GM12873 (cell line): ENCODE measurements around the gene FMO5.

Experiments
- CTCF ChIP-seq: IDR thresholded peaks from 2 replicates; pipeline ENCODE4 v1.5.1; 2012; ENCODE audit warnings: low read depth, mild to moderate bottlenecking, moderate library complexity, low read length, control low read depth; ENCODE audit not compliant: insufficient read depth; ENCODE audit errors: missing control alignments

The FMO5 gene

GRCh38 chr1:147260956-147261355 is 35.8 kb upstream of the FMO5 start:
- TF ChIP-seq CTCF: no peak

- TF ChIP-seq CTCF: no peak
Measured at GRCh38 chr1:147252540-147252939, 27.4 kb upstream of the FMO5 start.

GRCh38 chr1:147247656-147248238 is 22.6 kb upstream of the FMO5 start:
- TF ChIP-seq CTCF: no peak

DNA sequence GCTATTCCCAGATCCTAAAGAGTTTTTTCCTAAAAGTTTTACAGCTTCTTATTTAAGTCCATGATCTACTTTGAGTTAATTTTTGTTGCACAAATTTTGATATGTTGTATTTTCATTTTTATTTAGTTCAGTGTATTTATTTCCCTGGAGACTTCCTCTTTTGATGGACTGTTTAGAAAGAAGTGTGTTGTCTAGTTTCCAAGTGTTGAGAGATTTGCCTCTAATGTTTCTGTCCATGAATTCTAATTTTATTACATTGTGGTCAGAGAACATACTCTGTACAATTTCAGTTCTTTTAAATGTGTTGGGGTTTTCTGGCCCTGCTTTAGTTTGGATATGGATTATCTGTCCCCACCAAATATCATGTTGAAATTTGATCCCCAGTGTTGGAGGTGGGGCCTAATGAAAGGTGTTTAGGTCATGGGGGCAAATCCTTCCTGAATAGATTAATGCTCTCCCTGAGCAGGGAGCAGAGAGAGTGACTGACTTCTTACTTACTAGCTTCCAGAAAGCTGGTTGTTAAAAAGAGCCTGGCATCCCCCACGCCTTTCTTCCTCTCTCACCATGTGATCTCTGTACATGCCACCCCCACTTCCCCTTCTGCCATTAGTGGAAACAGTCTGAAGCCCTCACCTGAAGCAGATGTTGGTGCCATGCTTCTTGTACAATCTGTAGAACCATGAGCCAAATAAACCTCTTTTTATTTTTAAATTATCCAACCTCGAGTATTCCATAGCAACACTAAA is 21.9 kb upstream of the FMO5 start:
- TF ChIP-seq CTCF: no peak

DNA sequence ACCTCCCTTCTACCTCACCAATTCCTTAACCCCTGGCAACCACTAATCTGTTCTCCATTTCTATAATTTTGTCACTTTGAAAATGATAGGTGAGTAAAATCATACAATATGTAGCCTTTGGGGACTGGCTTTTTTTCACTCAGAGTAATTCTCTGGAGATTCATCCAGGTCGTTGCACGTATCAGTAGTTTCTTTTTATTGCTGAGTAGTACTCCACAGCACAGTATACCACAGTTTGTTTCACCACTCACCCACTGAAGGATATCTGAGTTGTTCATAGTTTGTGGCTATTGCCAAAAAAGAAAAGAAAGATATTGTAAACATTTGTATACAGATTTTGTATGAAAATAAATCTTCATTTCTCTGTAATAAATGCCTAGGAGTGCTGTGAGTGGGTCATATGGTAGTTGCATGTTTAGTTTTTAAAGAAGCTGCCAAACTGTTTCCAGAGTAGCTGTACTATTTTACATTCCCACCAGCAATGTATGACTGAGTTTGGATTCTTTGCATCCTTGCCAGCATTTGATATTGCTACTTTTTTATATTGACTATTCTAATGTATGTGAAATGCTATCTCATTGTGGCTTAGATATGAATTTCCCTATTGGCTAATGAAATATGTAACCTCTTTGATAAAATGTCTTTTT is 21.0 kb upstream of the FMO5 start:
- TF ChIP-seq CTCF: no peak

DNA sequence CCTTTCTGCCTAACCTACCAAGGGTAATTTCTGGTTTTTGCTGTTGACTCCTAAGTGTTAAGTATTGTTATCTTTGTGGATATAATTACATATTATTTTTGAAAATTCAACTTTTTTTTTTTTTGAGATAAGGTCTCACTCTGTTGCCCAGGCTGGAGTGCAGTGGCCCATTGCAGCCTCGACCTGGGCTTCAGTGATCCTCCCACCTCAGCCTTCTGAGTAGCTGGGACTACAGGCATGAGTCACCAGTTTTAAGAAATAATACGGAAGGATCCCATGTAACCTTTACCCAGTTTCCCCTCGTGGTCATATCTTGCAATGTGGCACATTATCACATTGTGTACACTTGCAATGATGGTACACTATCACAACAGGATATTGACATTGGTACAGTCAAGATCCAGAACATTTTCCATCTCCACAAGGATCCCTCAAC is 20.5 kb upstream of the FMO5 start:
- no peak for TF ChIP-seq CTCF

DNA sequence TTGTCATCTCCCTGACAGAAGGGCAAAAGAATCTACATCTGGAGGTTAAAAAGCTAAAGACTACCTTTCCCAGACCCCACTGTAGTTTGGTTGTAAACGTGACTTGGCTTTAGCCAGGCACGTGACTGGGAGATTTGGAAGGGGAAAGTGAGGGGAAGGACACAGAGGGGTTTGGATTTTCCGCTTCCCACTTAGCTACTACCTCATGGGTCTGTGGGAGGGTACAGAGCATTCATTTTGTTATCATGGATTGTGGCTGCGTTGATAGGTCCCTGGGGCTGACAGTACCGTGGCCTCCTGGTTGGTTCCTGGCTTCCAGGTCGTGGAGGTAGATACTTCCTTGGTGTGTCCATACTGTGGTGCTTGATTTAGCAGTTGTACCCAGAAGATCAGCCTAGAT is 20.0 kb upstream of the FMO5 start:
- no peak for TF ChIP-seq CTCF
